HL-60 (cell line): ENCODE measurements around the gene UQCR11.

ENCODE experiments used
- CTCF ChIP-seq: IDR thresholded peaks from one replicate; pipeline ENCODE4 v1.5.1; 2011; ENCODE audit warnings: low read length, control low read depth, inconsistent platforms; ENCODE audit not compliant: insufficient read depth
- GABPA ChIP-seq: IDR thresholded peaks from 2 replicates; pipeline ENCODE4 v1.6.1; 2012; ENCODE audit warnings: low read depth
- POLR2AphosphoS5 ChIP-seq: IDR thresholded peaks from 2 replicates; pipeline ENCODE4 v1.6.1; 2012; ENCODE audit warnings: low read depth
- TF ChIP-seq, protein P1 (sequence below): IDR thresholded peaks from 2 replicates; pipeline ENCODE4 v1.6.1; 2012; ENCODE audit warnings: low read depth; ENCODE audit not compliant: insufficient replicate concordance

DNA sequence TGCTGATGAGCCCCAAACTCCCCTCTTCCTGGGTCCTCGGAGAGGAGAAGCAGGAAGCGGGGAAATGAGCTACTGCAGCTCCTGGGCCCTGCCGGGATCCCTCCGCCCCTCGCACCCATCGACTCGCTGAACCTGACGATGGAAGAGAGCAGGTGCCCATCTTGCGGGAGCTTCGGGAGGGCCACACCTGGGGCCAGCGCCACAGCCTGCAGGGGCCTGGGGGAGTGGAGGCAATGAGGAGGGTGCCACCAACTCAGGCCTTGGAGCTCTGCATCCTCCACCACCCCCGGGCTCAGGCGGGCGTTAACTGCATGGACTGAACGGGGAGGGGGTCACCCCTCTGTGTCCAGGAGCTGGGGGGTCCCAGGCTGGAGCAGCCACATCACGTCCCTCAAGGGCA lies 38.8 kb upstream of the UQCR11 start:
- no peak for TF ChIP-seq CTCF
- TF ChIP-seq GABPA: no peak
- TF ChIP-seq POLR2AphosphoS5: no peak
- TF ChIP-seq, protein P1, sequence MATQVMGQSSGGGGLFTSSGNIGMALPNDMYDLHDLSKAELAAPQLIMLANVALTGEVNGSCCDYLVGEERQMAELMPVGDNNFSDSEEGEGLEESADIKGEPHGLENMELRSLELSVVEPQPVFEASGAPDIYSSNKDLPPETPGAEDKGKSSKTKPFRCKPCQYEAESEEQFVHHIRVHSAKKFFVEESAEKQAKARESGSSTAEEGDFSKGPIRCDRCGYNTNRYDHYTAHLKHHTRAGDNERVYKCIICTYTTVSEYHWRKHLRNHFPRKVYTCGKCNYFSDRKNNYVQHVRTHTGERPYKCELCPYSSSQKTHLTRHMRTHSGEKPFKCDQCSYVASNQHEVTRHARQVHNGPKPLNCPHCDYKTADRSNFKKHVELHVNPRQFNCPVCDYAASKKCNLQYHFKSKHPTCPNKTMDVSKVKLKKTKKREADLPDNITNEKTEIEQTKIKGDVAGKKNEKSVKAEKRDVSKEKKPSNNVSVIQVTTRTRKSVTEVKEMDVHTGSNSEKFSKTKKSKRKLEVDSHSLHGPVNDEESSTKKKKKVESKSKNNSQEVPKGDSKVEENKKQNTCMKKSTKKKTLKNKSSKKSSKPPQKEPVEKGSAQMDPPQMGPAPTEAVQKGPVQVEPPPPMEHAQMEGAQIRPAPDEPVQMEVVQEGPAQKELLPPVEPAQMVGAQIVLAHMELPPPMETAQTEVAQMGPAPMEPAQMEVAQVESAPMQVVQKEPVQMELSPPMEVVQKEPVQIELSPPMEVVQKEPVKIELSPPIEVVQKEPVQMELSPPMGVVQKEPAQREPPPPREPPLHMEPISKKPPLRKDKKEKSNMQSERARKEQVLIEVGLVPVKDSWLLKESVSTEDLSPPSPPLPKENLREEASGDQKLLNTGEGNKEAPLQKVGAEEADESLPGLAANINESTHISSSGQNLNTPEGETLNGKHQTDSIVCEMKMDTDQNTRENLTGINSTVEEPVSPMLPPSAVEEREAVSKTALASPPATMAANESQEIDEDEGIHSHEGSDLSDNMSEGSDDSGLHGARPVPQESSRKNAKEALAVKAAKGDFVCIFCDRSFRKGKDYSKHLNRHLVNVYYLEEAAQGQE: no peak
